HEK293T (cell line): ENCODE results near the gene CCDC33.

Experiments used
- FOXK2 ChIP-seq: fragments of 450-650 bp; IDR thresholded peaks from 2 replicates; pipeline ENCODE4 v1.6.1; 2016; ENCODE audit warnings: mild to moderate bottlenecking
- L3MBTL2 ChIP-seq: fragments of 450-650 bp; conservative IDR thresholded peaks from 2 replicates; pipeline ENCODE4 v1.6.1; 2016; ENCODE audit warnings: mild to moderate bottlenecking
- LEF1 ChIP-seq: fragments of 450-650 bp; IDR thresholded peaks from 2 replicates; pipeline ENCODE4 v1.6.1; 2017; ENCODE audit warnings: mild to moderate bottlenecking, borderline replicate concordance
- SP1 ChIP-seq: fragments of 450-650 bp; IDR thresholded peaks from 2 replicates; pipeline ENCODE4 v1.6.1; 2017
- SUZ12 ChIP-seq: fragments of 450-650 bp; IDR thresholded peaks from 2 replicates; pipeline ENCODE4 v1.6.1; 2016; ENCODE audit warnings: mild to moderate bottlenecking
- ZNF384 ChIP-seq: fragments of 450-650 bp; IDR thresholded peaks from 2 replicates; pipeline ENCODE4 v1.6.1; 2016

GRCh38 chr15:74227968-74228722 lies 8.0 kb upstream of the CCDC33 start:
- TF ChIP-seq LEF1 (no peak), FOXK2 (no peak), ZNF384 (no peak), SUZ12 (no peak), SP1 (no peak), L3MBTL2 (no peak)
